HG03039 (cell line): ENCODE measurements around the gene ATXN1.

Experiments
- ATAC-seq: cut with Tn5 transposase; IDR thresholded peaks from one replicate; pipeline ENCODE4 v1.9.1; 2021; ENCODE audit warnings: mild to moderate bottlenecking, moderate library complexity; ENCODE audit not compliant: unreplicated experiment

Gene ATXN1

DNA sequence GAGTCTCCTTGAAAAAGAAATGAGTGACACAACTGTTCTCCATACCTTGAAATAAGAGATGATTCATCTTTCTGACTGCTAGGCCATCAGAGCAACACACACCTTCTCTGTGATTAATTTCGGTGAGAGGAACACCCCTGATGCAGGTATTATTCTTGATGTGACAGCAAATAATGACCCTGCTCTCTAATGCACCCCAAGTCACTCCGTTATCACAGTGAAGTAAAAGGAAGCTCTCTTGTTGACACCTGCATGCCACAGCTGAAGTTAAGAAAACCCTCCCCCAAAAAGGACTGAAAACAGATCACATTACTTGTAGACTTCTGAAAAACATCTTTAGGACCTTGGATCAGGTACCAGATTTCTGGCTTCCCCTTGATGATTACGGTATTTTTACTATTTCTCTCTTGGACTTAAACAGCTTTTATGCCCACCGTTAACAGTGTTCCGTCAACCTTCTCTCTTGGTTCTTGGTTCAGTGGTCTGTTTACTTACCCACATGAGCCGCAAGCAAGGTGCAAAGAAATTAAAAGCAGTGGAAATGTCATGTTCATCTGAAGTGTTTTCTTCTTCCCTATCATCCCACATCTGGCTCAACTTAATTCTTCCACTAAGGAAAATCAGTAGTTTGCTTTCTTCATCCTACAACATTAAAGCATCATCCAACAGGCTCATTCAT, 273.1 kb downstream of the ATXN1 start:
- no peak for ATAC-seq

DNA sequence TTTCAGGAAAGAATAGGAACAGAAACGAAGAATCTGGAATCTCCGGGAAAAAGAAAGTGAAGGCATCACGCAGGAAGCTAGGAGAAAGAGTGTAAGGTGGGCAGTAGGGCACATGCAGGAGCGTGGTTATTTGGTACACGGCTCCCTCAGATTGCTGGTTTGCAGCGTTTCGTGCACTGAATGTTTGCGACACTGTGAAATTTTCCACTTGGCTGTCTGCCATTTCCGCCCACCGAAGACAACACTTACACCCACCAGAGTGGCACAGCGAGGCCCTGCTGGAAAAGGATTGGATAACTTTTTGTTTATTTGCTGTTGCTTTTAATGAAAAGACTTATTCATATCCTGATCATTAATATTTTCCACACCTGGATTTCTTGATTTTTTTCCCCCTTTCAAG, 274.6 kb downstream of the ATXN1 start:
- ATAC-seq, result no peak

DNA sequence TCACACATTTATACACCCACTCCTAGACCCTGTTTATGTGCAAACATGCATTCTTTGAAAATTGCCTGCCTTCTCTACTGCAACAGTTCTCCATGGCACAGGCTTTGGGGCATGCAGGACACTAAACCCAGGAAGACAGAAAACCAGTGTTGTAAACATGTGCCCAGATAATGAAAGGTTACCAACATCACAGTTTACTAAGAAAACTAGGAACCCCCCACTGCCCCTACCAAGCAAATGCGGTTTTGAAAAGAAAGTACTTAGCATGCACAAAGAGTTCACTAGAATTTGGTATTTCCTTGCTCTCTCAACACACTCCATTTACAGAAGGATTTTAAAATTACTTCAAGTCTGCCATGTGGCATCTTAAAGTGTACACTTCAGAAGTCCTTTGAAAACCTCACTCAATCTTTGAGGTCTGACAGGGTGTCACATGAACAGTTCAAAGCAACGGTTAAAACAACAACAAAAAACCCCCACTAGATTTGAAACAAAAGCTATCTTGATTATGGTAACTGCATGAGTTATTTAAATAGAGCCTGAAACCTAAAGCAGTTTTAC, 277.9 kb downstream of the ATXN1 start:
- ATAC-seq, result no peak

DNA sequence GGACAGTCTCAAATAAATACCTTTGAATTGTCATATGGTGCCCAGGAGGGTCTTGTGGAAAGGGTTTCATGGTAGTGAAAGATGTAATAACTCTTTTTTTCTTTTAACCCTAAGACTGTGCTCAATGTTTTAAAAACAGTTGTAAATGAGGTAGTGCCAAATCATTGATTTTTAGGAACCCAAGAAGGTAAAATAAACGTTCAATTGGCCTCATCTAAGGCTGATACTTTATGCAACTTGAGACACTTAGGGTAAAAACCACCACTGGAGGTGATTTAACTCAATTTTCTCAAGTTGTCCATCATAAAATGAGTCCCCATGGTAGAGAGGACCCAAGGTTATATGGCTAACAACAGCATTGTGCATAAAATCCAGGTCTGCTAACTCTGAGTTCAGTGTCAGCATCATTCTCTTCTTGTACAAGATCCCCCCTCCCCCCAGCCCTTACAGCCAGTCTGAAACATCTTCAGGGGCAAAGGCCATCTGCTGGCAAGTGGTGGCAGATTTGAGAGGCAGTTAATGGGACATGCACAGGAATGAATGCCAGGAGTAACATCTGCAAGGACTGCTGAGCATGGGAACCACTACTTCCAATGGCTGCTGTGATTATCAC, 278.5 kb downstream of the ATXN1 start:
- no peak for ATAC-seq

DNA sequence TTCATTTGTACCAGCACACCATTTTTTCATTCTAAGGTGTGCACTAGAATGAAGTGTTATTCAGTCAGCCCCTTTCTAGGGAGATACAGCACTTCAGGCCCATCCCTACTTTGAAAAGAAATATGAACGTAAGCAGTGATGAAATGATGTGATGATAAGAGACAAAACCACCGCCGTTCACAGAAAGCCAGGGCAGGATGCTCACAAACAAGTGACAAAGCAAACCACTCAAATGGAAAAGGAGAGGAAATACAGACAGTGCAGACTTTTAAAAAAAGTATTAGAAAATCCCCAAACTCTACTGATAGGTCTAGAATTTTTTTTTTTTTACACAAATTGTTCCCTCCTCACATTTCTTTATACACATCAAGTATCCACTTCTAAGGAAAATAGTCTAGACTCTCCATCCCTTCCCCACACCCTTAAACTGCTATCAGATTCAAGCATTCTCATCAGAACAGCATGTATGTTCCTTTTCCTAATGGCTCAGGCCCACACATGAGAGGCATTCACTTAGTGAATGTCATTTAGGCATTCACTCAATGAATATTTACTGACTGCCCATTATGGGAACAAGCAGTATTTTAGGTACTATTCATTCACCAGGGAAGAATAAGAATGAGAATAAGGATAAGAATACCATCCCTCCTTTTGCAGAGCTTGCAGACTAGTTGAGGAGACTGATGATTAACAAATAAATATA, 279.4 kb downstream of the ATXN1 start:
- ATAC-seq, result no peak

DNA sequence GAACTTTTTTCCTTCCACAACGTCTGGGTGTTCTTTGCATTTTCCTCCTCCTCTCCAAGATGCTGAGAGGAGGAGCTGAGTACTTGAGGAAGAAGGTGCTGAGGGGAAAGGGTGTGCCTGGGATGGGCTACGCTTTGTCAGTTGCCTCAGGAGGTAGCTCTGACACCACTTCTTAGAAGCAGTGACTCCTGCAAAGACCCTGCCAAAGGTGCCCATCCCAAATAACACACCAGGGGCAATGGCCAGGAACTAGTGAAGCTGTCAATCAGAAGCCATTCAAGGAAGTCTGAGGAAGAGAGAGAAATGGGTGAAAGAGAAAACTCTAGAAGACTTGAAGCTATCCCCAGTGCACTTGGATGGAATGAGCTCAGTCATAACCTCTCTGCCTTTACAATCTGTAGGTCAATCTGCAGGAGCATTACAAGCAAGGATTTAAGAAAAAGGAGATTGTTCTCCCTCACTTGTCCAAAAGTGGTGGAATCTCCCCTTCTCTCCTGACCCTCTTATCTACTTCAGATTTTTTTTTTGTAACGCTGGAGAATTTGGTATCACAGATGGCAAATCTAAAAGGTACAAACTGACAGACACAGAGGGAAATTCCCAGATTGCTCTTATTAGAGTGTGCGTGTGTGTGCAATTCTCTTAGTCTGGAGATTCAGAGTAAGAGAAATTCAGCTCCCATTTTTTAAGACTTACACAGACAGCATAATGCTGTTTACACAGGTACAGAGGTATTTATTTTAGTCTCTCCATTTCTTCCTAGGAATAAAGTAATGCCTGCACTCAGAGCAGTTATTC, 280.3 kb downstream of the ATXN1 start:
- ATAC-seq, result no peak

DNA sequence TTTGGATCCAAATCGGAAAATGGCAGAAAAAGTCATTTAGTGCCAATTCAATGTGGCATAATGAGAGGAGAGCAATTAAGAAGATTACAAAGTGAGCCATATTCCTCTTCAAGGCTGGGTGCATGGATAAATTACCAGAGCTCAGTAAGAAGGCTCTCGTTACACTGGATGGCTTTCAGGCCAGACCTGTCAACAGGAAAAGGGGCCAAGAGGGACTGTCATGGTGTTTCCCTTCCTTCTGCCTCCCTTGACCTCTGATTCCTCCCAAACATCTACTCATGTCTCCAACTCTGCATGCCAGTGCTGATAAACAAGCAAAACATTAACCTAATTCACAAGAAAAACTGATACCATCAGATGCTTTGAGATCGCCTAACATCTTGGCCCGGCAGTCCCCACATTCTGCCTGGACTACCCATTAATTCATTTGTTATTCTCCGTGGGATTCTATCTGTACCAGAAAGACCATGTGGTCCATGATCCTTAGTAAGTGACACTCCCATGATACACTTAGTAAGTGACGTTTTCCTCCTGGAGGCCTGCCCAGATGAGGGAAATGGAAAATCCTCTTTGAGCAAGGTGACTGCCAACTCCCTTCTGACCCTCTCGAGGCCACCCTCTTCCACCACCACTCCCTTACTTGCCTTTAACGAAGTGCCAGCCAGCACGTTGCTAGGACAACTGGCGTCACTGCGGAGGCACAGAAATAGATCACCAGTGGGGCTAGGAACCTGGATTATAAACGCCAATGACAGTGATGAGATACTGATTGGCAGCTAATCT, 283.7 kb downstream of the ATXN1 start:
- ATAC-seq, result no peak

DNA sequence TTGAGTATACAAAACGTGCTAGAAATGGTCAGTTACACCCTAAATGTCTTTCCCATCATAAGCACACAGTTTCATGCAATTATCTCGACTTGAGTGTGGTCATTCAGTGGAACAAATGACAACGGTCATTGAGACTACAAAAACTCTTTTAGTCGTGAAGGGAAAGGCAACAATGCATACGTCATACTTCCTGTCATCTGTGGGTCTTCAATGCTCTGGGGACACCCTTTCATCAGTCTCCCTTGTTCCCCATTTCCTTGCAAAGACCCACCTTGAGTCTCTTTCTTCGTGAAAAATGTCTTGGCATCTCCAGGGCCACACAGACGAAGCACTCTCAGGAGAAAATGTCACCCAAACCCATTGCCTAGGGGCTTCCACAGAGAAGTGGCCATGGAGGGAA, 284.4 kb downstream of the ATXN1 start:
- ATAC-seq, result no peak

DNA sequence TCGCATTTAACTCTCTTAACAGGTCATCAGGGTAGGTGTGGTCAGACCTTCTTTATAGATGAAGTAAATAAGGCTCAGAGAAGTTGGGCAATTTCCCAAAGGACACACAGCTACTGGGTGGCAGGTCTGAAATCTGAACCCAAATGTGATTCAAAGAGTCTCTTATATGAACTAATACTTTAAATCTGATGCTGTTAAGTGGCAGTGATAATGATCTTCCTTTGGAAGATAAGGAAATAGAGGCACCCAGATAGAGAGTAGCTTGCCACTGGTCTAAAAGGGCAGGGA, 285.8 kb downstream of the ATXN1 start:
- no peak for ATAC-seq

DNA sequence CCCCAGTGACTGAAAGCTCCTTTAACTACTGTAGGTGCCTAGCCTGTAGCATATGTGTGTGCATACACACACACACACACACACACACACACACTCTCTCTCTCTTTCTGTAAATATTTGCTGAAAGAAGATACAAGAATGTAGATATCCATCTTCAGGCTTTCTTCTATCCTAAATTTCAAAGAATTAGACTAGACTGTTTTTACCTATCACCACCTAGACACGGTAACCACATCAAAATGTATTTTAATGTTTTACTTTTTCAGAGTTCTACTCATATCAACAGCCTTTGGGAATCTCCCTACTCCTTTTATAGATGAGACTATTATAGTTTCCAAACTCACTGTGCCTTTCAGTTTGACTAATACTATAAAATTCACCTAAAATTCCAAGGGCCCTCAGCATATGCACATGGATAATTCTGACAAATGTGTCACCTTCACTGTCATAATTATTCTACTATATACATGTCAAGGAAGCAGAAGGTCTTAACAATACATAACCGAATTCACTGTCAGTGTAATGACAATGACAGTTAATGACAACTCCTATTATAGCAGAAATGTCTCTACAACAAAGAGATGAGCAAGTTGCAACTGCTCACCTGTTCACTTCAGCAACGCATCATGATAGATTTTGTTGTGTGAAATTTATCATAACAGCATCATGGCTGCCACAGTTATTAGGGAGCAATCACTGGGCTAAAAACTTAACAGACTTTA, 286.3 kb downstream of the ATXN1 start:
- ATAC-seq, result no peak

DNA sequence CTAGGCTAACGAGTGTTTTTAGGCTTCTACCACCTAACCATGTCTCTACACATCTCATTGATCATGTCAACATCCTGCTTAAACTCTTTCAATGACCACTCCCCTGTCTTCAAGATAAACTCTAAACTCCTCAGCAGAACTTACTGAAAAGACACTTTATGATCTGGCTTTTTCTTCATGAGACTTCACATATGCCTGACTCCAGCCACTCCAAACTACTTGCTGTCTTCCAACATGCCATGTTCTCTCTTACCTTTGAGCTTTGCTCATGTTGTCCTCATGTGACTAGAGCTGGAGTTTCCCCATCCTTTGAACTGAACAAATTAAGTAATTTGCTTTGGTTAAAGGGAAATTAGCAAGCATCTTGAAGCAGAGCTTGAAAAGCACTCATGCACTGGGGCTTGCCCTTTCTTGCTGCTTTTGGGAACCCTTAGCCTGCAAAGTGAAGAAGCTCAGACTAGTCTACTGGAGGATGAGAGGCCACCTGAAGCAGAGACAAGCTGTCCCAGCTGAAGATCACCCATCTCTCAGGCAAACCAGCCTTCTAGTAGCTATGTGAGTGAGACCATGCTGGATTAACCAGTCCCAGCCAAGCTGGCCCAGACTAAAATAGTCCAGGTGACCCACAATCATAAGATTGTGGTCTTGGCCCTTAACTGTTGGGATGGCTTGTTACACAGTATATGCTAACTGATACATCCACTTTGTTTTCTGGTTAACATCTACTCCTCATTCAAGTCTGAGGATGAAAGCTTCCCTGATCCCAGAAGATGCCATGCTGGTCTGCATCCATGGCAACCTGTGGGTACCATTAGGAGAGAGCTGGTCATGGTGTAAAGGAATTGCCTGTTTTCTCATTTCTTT, 287.1 kb downstream of the ATXN1 start:
- ATAC-seq, result no peak

DNA sequence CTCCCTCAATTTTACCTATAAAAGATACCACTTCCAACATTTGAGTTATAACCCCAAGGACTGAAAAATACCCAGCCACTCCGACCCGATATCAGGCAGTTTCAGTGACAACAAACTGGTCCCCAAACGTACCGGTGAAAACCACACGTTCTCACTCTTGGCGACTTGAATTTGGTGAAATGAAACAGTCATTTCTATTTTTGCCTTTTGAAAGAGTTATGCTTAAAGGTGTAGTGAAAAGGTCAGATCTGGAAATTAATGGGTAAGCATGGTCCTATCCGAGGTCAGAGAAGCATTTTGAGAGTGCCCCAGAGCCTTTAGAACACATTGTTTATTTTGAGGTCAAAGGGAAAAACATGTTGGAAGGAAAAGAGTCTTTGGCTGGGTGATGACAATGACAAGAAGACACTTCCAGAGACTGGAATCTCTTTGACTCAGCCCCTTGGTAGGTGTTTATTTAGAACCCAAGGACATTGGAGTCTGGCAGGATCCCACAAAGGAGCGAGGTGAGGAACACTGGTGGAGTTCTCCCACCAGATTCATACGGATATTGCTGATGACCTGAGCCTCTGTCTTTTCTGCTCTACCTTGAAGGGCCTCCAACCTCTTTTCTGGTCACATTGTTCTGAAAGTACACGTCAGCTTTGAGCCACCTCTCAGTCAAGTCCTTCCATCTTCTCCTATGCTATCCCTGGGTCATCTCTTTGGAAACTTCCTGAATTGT, 287.9 kb downstream of the ATXN1 start:
- peak; percentile 39 for ATAC-seq

DNA sequence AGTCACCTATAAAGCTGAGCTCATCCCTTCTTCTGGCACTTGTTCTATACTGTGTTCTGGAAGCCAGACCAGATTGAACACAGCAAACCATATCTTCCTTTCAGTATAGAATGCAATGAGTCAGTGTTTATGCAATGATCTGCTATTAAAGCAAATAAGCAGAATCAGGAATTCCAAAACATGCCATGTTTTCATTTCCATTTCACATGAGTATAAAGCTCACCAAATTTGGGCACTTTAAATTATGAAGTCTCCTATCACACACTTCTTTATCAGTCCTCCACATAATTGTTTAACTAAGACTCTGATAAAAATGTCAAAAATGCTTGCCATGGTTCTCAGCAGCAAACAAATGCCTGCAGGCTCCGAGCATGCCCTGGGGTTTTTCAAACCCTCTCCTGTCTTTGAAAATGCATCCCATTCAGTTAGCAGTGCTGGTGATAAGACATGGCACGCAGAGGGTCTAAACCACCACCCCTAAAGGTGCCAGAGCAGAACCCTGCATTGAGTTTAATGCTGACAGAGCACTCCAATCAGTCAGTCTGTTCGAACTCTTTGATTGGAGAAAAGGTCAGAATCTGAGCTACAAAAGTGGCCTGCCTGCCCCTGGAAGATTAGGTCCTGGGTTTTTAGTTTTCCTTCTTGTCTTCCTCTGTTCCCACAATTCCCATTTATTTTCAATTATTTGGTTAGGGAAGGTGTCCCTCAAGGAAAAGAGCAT, 288.8 kb downstream of the ATXN1 start:
- ATAC-seq, result no peak

DNA sequence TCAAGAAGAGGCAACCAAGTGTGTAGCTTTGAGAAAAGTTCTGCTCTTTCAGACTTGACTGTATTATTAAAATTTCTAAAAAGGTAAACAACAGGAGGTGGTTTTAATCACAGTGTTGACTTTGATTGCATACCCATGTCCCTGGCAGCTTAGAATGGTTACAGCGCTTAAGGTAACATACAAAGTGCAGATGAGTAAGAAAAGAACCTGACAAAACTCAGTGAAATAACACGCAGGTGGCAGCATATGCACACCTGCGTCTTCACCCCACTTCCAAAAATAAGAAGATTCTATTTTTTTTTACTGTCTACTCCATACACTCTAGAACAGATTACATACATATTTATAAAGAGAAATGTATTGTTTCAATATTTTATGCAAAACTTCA, 289.4 kb downstream of the ATXN1 start:
- ATAC-seq, result no peak

DNA sequence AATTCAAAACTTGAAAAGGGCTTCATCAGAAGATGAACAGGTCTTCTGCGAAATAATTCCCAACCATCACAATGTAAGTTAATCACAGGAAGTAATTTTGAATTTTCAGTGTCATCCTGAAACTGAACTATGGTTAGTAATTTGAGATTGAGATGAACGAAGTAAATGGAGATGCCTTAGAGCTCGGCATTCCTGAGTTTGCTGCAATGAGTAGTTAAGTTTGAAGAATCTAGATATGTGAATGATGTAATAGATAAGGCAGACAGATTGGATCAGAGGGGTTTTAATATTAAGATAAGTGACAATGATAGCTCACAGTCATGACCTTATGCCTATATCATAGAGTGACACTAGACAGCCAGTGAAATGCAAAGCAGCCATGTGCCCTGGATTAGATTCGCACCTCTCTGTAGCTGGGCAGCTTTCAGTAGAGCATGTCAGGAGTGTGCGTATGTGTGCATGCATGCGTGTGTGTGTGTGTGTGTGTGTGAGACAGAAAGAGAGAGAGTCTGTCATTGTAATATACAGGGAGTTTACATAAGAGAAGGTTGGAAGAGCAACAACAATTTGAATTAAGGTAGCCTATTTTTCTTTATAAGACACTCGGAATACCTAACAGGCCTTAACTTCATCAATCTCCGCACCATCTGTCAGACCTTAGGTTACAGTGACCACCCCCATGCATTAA, 289.9 kb downstream of the ATXN1 start:
- ATAC-seq, result peak; percentile 32

DNA sequence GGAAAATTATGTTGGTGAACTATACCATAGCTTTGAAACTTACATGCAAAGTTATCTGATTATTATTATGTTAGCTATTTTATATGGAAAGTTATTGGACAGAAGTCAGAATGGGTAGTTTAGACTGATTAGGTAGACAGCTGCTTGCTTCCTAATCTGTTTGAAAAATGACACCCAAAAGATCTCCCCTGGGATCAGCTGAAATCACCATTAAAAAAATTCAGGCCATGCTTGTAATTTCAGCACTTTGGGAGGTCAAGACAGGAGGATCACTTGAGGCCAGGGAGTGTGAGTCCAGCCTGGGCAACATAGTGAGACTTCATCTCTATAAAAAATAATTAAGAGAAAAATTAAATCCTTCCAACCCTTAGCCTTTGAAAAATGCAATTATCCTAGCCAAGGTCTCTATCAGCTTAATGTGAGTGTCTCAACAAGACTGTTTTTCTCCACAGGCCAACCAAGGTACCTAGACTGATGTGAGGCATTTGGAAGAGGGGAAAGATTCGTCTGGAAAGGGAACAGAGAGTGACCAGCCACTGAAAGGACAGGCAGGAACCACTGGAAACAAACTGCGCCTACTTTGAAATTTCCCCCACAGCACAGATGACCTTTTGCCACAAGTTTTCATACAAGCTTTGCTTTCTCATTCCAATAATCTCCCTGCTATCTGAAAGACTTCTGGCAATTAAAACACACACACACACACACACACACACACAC, 290.6 kb downstream of the ATXN1 start:
- ATAC-seq, result no peak
